Measurements from ENCODE around the gene PAPPA. TPM values are rescaled to one million over a fixed set of nuclear protein-coding genes. Genes with fewer than 3 reads are reported as not detected.

The PAPPA gene
- total RNA-seq, 1 experiment from 2014 or later = 0.17 TPM

DNA sequence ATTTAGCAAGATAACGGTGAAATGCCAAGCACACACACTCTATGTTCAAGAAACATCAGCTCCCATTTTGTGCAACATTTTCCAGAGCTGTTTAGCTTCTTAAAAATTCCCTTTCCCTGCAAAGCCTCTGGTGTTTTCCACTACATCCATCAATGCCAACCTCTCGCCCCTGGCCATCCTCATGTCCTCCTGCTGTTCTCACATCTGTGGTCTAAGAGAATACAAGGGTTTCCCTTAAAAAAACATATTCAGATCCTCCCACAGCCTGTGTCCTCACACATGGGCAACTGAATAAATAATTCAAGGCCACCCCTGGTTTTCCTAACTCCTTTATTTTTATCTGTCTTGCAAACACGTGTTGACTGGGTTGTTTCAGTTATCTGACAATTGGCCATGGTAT, 70.3 kb downstream of the PAPPA start:
- Histone ChIP-seq H3K27ac (ENCODE audit: insufficient read length, low read depth, low read length) (no peak overlapping the region), H3K4me2 (ENCODE audit: insufficient read depth, insufficient read length, low read length) (no peak overlapping the region), H2BK120ac (ENCODE audit: low read depth, low read length, poor library complexity, severe bottlenecking) (no peak overlapping the region), H3K79me1 (ENCODE audit: insufficient read depth, low read depth, low read length, poor library complexity, severe bottlenecking) (no peaks in the 10 kb centered on the region), H2BK15ac (ENCODE audit: low read depth, low read length) (no peak overlapping the region), H3K23ac (ENCODE audit: insufficient read length, low read depth, low read length) (no peak overlapping the region), H3K27me3 (ENCODE audit: insufficient read depth, low read length) (no peaks in the 10 kb centered on the region), H2AFZ (ENCODE audit: low read length) (no peak overlapping the region), H2AK5ac (ENCODE audit: insufficient read length, low read length) (no peak overlapping the region), H3K14ac (ENCODE audit: insufficient read depth, low read length) (no peak overlapping the region), H2BK5ac (ENCODE audit: insufficient read length, low read length) (no peak overlapping the region), H3K9me3 (ENCODE audit: control insufficient read depth, low read depth, low read length) (no peaks in the 10 kb centered on the region), H4K20me1 (ENCODE audit: control insufficient read depth, insufficient read depth, insufficient read length) (no peaks in the 10 kb centered on the region), H3K79me2 (ENCODE audit: insufficient read depth, low read length) (no peaks in the 10 kb centered on the region), H2BK20ac (ENCODE audit: low read depth, low read length, poor library complexity, severe bottlenecking) (no peak overlapping the region), H4K8ac (replicated peaks; ENCODE audit: insufficient read length, low read depth, low read length) (no peak overlapping the region), H3K23me2 (ENCODE audit: insufficient read length, low read depth, low read length, poor library complexity, severe bottlenecking) (no peaks in the 10 kb centered on the region), H3K4me1 (ENCODE audit: insufficient read depth, low read length) (no peaks in the 10 kb centered on the region), H3T11ph (ENCODE audit: low read length) (no peak overlapping the region), H4K91ac (ENCODE audit: insufficient read length, low read depth, low read length) (no peak overlapping the region), H4K5ac (ENCODE audit: insufficient read length, low read depth, low read length) (no peak overlapping the region), H3K18ac (ENCODE audit: insufficient read length, low read depth, low read length) (no peak overlapping the region), H3K4ac (ENCODE audit: low read depth, low read length) (no peak overlapping the region), H3K56ac (ENCODE audit: insufficient read length, low read depth, low read length) (no peak overlapping the region), H2BK12ac (ENCODE audit: insufficient read length, low read depth, low read length) (no peak overlapping the region), H3K9ac (ENCODE audit: extremely low read depth, insufficient read length, low read length) (no peak overlapping the region)
- no peaks in the 10 kb centered on the region for H3K4me1 Mint-ChIP-seq
- H3K4me3 Mint-ChIP-seq = no peak overlapping the region
- WGBS (ENCODE audit: extremely low coverage, insufficient read length, low lambda C conversion rate) = no CpG with 5 or more reads among the region's 3 CpGs
- H3K9me3 Mint-ChIP-seq = no peaks in the 10 kb centered on the region
- TF ChIP-seq, protein P1, sequence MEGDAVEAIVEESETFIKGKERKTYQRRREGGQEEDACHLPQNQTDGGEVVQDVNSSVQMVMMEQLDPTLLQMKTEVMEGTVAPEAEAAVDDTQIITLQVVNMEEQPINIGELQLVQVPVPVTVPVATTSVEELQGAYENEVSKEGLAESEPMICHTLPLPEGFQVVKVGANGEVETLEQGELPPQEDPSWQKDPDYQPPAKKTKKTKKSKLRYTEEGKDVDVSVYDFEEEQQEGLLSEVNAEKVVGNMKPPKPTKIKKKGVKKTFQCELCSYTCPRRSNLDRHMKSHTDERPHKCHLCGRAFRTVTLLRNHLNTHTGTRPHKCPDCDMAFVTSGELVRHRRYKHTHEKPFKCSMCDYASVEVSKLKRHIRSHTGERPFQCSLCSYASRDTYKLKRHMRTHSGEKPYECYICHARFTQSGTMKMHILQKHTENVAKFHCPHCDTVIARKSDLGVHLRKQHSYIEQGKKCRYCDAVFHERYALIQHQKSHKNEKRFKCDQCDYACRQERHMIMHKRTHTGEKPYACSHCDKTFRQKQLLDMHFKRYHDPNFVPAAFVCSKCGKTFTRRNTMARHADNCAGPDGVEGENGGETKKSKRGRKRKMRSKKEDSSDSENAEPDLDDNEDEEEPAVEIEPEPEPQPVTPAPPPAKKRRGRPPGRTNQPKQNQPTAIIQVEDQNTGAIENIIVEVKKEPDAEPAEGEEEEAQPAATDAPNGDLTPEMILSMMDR (conservative IDR thresholded peaks at IDR 0.05) = no peak
- no peaks in the 10 kb centered on the region for H3K36me3 Mint-ChIP-seq (ENCODE audit: insufficient read depth in 1 of 3, low read depth in 3 of 3)
- H3K27me3 Mint-ChIP-seq (ENCODE audit: low read depth) = peaks cover 2% of the 10 kb centered on the region
- H3K27ac Mint-ChIP-seq = no peak overlapping the region
- no peak for DNase-seq

Data from H9 (cell line).